PFSK-1 (cell line): ENCODE measurements around the gene B3GNT3.

Experiments
- FOXP2 ChIP-seq: optimal IDR thresholded peaks from 2 replicates; pipeline ENCODE3; 2011; ENCODE audit warnings: borderline replicate concordance, control low read depth, inconsistent platforms; ENCODE audit not compliant: insufficient read depth; ENCODE audit errors: extremely low read length, extremely low read depth
- POLR2AphosphoS5 ChIP-seq: IDR thresholded peaks from 2 replicates; pipeline ENCODE4 v1.6.1; 2012; ENCODE audit warnings: low read depth, mild to moderate bottlenecking, control low read depth, low read length, moderate library complexity
- SIN3A ChIP-seq: IDR thresholded peaks from 2 replicates; pipeline ENCODE4 v1.6.1; 2012; ENCODE audit warnings: mild to moderate bottlenecking, low read length, moderate library complexity, borderline replicate concordance; ENCODE audit not compliant: insufficient read depth
- TAF1 ChIP-seq: IDR thresholded peaks from 2 replicates; pipeline ENCODE4 v1.6.1; 2012; ENCODE audit warnings: low read length, control low read depth, borderline replicate concordance; ENCODE audit not compliant: insufficient read depth
- TF ChIP-seq, protein P1 (sequence below), 2 experiments: IDR thresholded peaks; 2 replicates each; pipeline versions ENCODE4 v1.6.1 to v1.8.0; 2011 to 2012; ENCODE audit warnings: low read depth in 2 of 2, low read length in 2 of 2, control low read depth in 1 of 2, inconsistent platforms in 1 of 2, mild to moderate bottlenecking in 1 of 2, moderate library complexity in 1 of 2; ENCODE audit not compliant: insufficient read depth in 1 of 2

B3GNT3 gene

GRCh38 chr19:17842663-17843291 is 47.8 kb downstream of the B3GNT3 start:
- TF ChIP-seq TAF1 (no peak), SIN3A (no peak), FOXP2 (no peak), POLR2AphosphoS5 (no peak; the same call in 1 of the 2 replicates)
- TF ChIP-seq, protein P1, sequence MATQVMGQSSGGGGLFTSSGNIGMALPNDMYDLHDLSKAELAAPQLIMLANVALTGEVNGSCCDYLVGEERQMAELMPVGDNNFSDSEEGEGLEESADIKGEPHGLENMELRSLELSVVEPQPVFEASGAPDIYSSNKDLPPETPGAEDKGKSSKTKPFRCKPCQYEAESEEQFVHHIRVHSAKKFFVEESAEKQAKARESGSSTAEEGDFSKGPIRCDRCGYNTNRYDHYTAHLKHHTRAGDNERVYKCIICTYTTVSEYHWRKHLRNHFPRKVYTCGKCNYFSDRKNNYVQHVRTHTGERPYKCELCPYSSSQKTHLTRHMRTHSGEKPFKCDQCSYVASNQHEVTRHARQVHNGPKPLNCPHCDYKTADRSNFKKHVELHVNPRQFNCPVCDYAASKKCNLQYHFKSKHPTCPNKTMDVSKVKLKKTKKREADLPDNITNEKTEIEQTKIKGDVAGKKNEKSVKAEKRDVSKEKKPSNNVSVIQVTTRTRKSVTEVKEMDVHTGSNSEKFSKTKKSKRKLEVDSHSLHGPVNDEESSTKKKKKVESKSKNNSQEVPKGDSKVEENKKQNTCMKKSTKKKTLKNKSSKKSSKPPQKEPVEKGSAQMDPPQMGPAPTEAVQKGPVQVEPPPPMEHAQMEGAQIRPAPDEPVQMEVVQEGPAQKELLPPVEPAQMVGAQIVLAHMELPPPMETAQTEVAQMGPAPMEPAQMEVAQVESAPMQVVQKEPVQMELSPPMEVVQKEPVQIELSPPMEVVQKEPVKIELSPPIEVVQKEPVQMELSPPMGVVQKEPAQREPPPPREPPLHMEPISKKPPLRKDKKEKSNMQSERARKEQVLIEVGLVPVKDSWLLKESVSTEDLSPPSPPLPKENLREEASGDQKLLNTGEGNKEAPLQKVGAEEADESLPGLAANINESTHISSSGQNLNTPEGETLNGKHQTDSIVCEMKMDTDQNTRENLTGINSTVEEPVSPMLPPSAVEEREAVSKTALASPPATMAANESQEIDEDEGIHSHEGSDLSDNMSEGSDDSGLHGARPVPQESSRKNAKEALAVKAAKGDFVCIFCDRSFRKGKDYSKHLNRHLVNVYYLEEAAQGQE (IDR thresholded peaks at IDR 0.05; ENCODE audit: insufficient read depth in 1 of 2, low read depth in 2 of 2, low read length in 2 of 2) = no peak

DNA sequence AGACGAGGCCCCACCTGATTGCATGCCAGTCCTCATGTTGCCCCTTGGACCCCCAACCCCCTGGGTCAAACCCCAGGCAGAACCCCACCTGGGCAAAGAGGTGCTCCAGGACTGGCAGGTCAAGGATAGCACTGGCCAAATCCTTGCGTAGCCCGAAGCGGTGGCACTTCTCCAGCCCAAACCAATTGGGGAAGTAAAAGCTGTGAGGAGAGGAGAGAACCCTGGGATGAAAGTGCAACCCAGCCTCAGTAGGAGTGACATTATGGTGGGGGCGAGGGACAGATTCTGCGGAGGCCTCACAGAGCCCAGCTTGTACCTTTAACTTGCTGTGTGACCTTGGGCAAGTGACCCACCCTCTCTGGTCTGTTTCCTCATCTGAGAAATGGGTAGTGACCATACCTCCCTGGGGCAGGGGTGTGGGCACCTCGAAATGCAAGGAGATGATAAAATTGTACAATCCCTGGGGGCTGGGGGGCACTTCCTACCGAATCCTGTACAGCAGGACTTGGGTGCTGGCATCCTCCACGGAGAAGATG is 48.4 kb downstream of the B3GNT3 start:
- TF ChIP-seq TAF1 (no peak), POLR2AphosphoS5 (no peak)

GRCh38 chr19:17843908-17844490 is 49.1 kb downstream of the B3GNT3 start:
- TF ChIP-seq TAF1 (no peak), POLR2AphosphoS5 (0 out of 2 replicates have a peak, but pooled peaks have one; percentile 27), SIN3A (no peak)

DNA sequence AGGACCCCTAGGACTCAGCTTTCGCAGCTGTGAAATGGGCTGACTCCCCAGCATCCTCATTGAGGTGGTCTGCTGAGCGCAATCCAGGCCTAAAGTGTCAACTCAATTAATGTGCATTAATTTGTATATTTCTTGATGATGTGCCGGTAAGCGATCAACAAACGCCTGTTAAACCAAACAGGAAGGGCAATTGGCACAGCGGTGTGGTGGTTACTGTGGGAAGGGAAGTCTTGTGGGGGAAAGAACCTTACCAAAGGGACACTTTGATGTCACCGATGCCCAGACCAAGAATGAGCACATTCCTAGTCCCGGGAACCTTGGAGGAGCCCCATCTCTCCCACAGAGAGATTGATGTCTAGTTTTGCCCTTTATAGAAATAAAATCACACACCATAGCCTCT is 51.2 kb downstream of the B3GNT3 start:
- TF ChIP-seq FOXP2 (no peak), POLR2AphosphoS5 (no peak), TAF1 (no peak), SIN3A (no peak)
- TF ChIP-seq, protein P1 (IDR thresholded peaks at IDR 0.05; ENCODE audit: insufficient read depth in 1 of 2, low read depth in 2 of 2, low read length in 2 of 2) = no peak

DNA sequence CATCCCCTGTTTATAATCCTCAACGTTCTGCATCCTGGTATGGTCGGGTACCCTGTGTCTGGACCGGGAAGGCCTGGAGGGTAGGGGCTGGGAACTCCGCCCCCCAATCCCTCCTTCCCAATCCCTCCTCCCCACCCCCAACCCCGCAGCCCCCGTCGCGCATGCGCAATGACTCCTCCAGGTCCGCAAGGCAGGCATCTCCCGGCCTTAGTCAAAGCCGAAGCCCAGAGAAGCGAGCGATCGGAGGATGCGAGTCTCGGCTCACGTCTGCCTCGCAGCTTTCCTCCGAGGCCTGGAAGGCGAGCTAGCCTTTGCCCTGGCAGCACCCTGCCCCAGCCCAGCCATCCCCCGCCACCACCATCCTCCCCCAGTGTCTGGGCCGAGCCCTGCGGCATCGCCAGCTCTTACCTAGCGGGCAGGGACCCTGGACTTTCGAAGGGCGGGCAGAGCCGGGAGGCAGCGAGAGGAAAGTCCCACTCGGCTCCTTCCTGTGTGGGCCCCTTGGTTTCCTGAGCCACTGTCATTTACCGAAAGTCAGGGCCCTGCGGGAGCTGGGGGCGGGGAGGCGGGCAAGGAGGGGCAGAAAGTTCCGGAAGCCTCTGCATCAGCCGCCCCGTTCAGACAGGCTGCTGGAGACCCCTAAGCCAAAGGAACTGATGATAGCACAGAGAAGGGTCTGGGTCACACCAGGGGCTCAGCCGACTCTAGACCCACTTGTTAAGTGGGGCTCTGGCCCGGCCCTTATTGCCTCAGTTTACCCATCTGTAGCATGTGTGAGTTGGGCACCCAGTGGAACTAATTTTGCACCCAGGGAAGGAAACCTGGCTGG is 52.8 kb downstream of the B3GNT3 start, which contains the start of gene JAK3:
TSS of gene JAK3 (minus strand) at position 445 of the 829 bp plus-strand sequence. CDS start 3,565 bp downstream, outside the sequence.
- TF ChIP-seq TAF1 = 0 out of 2 replicates have a peak, but pooled peaks have one; percentile 39
- TF ChIP-seq, protein P1 (IDR thresholded peaks at IDR 0.05; ENCODE audit: insufficient read depth in 1 of 2, low read depth in 2 of 2, low read length in 2 of 2) = no peak
- 0 out of 2 replicates have a peak, but pooled peaks have one; percentile 67 for TF ChIP-seq SIN3A
- peak; percentile 41; the same call in 1 of the 2 replicates for TF ChIP-seq POLR2AphosphoS5
- TF ChIP-seq FOXP2 = peak; percentile 78
